ENCODE data around the gene PICALM. TPM values are rescaled to one million over a fixed set of nuclear protein-coding genes. Genes with fewer than 3 reads are reported as not detected.

PICALM gene
- polyA plus RNA-seq, 2 of the 4 experiments (the other 2 are of a cell fraction): 113 to 195 TPM

DNA sequence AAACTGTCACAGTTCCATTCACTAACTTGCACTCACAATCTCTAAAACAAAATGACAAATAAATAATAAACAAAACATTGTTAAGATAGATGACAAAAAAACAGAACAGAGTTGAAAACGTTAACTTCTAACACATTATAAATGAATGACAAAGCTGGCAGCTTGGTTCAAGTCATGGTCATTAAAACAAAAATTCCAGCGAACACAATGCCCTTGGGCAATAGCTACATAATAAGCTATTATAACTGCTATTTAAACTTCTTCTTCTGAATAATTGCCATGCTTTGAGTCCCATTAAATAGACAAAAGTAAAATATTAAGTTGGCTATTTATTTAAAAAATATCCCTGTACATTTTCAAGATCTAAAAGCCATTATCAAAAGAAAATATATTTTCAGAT is 54.7 kb downstream of the PICALM start:
- WGBS (ENCODE audit: missing lambda C conversion rate): 78% methylated on average over 2 of the region's 2 CpGs
- POLR2A ChIA-PET: no interaction called here
- DNase-seq (ENCODE audit: low read depth in 1 of 2, low spot score in 1 of 2): no peak

DNA sequence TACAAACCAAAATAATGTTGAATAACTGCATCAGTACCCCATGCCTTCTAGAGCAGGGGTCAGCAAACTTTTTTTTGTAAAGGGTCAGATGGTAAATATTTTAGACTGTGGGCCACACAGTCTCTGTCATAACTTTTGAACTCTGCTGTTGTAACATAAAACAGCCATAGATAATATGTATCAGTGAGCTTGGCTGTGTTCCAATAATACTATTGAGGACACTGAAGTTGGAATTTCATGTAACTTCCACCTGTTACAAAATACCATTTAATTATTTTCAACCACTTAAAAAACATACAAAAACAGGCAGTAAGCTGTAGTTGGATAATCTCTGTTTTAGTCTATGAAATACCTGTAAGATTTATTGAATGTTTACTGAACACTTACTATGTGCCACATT is 55.2 kb downstream of the PICALM start:
- H3K4me2 ChIP-seq: no peak overlapping the region
- H3K4me1 ChIP-seq: no peaks in the 10 kb centered on the region
- ATAC-seq (no peak), DNase-seq (ENCODE audit: low read depth in 1 of 2, low spot score in 1 of 2) (no peak), FAIRE-seq (no peak)
- TF ChIP-seq ZFP36 (IDR thresholded peaks at IDR 0.05; ENCODE audit: borderline replicate concordance, partially characterized antibody) (no peak), HOXB5 (CRISPR knock-in tag; IDR thresholded peaks at IDR 0.05) (no peak), HOXB13 (CRISPR knock-in tag; IDR thresholded peaks at IDR 0.05; ENCODE audit: low read depth) (no peak), RNF2 (IDR thresholded peaks at IDR 0.05; ENCODE audit: borderline replicate concordance, low read depth) (no peak)
- TF ChIP-seq, protein P1, sequence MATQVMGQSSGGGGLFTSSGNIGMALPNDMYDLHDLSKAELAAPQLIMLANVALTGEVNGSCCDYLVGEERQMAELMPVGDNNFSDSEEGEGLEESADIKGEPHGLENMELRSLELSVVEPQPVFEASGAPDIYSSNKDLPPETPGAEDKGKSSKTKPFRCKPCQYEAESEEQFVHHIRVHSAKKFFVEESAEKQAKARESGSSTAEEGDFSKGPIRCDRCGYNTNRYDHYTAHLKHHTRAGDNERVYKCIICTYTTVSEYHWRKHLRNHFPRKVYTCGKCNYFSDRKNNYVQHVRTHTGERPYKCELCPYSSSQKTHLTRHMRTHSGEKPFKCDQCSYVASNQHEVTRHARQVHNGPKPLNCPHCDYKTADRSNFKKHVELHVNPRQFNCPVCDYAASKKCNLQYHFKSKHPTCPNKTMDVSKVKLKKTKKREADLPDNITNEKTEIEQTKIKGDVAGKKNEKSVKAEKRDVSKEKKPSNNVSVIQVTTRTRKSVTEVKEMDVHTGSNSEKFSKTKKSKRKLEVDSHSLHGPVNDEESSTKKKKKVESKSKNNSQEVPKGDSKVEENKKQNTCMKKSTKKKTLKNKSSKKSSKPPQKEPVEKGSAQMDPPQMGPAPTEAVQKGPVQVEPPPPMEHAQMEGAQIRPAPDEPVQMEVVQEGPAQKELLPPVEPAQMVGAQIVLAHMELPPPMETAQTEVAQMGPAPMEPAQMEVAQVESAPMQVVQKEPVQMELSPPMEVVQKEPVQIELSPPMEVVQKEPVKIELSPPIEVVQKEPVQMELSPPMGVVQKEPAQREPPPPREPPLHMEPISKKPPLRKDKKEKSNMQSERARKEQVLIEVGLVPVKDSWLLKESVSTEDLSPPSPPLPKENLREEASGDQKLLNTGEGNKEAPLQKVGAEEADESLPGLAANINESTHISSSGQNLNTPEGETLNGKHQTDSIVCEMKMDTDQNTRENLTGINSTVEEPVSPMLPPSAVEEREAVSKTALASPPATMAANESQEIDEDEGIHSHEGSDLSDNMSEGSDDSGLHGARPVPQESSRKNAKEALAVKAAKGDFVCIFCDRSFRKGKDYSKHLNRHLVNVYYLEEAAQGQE (IDR thresholded peaks at IDR 0.05): no peak
- no peaks in the 10 kb centered on the region for H3K9me3 ChIP-seq
- CTCF ChIA-PET: interaction anchor here (2.4 kb wide), 1 partner anchor 28 kb away, joined by 10 read pairs; no protein-coding TSS in a partner anchor
- no peak overlapping the region for H3K4me3 ChIP-seq
- H3K27ac ChIP-seq: no peak overlapping the region
- POLR2A ChIA-PET: no interaction called here

More for the DNA sequence above, 54.7 kb downstream of the PICALM start:
- H3K4me3 ChIP-seq: no peak overlapping the region
- no peaks in the 10 kb centered on the region for H3K4me1 ChIP-seq
- TF ChIP-seq HOXA7 (CRISPR knock-in tag; IDR thresholded peaks at IDR 0.05): no peak
- TF ChIP-seq, protein P2, sequence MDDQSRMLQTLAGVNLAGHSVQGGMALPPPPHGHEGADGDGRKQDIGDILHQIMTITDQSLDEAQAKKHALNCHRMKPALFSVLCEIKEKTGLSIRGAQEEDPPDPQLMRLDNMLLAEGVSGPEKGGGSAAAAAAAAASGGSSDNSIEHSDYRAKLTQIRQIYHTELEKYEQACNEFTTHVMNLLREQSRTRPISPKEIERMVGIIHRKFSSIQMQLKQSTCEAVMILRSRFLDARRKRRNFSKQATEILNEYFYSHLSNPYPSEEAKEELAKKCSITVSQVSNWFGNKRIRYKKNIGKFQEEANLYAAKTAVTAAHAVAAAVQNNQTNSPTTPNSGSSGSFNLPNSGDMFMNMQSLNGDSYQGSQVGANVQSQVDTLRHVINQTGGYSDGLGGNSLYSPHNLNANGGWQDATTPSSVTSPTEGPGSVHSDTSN (IDR thresholded peaks at IDR 0.05): no peak
- no peak for TF ChIP-seq NR3C1 (IDR thresholded peaks at IDR 0.05)
- TF ChIP-seq MAZ (IDR thresholded peaks at IDR 0.05; ENCODE audit: borderline replicate concordance, low read depth, low read length): no peak
- TF ChIP-seq HOXB5 (CRISPR knock-in tag; IDR thresholded peaks at IDR 0.05): no peak
- TF ChIP-seq CHD4 (IDR thresholded peaks at IDR 0.05; ENCODE audit: borderline replicate concordance): no peak
- no peak for TF ChIP-seq MYC (IDR thresholded peaks at IDR 0.05; ENCODE audit: borderline replicate concordance, low read length)
- TF ChIP-seq, protein P3, sequence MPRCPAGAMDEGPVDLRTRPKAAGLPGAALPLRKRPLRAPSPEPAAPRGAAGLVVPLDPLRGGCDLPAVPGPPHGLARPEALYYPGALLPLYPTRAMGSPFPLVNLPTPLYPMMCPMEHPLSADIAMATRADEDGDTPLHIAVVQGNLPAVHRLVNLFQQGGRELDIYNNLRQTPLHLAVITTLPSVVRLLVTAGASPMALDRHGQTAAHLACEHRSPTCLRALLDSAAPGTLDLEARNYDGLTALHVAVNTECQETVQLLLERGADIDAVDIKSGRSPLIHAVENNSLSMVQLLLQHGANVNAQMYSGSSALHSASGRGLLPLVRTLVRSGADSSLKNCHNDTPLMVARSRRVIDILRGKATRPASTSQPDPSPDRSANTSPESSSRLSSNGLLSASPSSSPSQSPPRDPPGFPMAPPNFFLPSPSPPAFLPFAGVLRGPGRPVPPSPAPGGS (IDR thresholded peaks at IDR 0.05): no peak
- TF ChIP-seq SMC3 (IDR thresholded peaks at IDR 0.05): no peak
- TF ChIP-seq, protein P4, sequence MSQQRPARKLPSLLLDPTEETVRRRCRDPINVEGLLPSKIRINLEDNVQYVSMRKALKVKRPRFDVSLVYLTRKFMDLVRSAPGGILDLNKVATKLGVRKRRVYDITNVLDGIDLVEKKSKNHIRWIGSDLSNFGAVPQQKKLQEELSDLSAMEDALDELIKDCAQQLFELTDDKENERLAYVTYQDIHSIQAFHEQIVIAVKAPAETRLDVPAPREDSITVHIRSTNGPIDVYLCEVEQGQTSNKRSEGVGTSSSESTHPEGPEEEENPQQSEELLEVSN (IDR thresholded peaks at IDR 0.05; ENCODE audit: borderline replicate concordance, low read depth): no peak
- no peak overlapping the region for H3K27ac ChIP-seq
- CTCF ChIA-PET: interaction anchor here (2.4 kb wide), 2 partner anchors 28 to 160 kb away, joined by 7 to 10 read pairs; partner anchors contain the start of gene CCDC83
- no peaks in the 10 kb centered on the region for H3K9me3 ChIP-seq
- FAIRE-seq (no peak), ATAC-seq (no peak)
- H3K4me2 ChIP-seq: no peak overlapping the region

DNA sequence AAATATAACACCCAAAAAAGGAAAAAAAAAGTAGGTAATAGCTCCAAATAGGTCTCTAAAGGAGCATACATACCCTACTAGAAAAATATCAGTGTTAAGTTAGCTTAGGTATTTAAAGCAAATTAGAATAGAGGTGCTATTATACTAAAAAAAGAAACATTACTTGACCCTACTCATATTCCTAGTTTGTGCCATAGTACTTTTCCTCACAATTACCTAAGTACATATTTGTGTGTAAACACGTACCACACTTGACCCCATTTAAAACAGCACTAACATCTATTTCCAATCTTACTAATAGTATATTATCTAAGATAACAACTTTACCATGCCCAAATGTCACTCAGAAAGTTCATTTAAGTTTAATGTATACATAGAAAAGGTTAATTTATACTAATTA is 57.7 kb downstream of the PICALM start:
- TF ChIP-seq, protein P5, sequence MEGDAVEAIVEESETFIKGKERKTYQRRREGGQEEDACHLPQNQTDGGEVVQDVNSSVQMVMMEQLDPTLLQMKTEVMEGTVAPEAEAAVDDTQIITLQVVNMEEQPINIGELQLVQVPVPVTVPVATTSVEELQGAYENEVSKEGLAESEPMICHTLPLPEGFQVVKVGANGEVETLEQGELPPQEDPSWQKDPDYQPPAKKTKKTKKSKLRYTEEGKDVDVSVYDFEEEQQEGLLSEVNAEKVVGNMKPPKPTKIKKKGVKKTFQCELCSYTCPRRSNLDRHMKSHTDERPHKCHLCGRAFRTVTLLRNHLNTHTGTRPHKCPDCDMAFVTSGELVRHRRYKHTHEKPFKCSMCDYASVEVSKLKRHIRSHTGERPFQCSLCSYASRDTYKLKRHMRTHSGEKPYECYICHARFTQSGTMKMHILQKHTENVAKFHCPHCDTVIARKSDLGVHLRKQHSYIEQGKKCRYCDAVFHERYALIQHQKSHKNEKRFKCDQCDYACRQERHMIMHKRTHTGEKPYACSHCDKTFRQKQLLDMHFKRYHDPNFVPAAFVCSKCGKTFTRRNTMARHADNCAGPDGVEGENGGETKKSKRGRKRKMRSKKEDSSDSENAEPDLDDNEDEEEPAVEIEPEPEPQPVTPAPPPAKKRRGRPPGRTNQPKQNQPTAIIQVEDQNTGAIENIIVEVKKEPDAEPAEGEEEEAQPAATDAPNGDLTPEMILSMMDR (IDR thresholded peaks at IDR 0.05): no peak
- TF ChIP-seq, protein P6, sequence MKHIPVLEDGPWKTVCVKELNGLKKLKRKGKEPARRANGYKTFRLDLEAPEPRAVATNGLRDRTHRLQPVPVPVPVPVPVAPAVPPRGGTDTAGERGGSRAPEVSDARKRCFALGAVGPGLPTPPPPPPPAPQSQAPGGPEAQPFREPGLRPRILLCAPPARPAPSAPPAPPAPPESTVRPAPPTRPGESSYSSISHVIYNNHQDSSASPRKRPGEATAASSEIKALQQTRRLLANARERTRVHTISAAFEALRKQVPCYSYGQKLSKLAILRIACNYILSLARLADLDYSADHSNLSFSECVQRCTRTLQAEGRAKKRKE (CRISPR knock-in tag; IDR thresholded peaks at IDR 0.05; ENCODE audit: low read depth): no peak
- no peak for TF ChIP-seq RFX5 (IDR thresholded peaks at IDR 0.05)
- H3K9me3 ChIP-seq: no peaks in the 10 kb centered on the region
- ATAC-seq (no peak), FAIRE-seq (no peak), DNase-seq (ENCODE audit: low read depth in 1 of 2, low spot score in 1 of 2) (no peak)
- H3K4me1 ChIP-seq: no peaks in the 10 kb centered on the region
- POLR2A ChIA-PET: no interaction called here
- H3K4me3 ChIP-seq: no peak overlapping the region
- CTCF ChIA-PET: interaction anchor here (0.6 to 1.4 kb wide), 3 partner anchors 14 to 102 kb away, joined by 3 to 4 read pairs (median 3); no protein-coding TSS in a partner anchor
- no peak overlapping the region for H3K27ac ChIP-seq
- no peak overlapping the region for H3K4me2 ChIP-seq
- 87% methylated on average over 1 of the region's 1 CpG for WGBS (ENCODE audit: missing lambda C conversion rate)

All from A549 (cell line).